ENCODE results near the gene MRGPRD.

Gene MRGPRD

GRCh38 chr11:69006816-69007215 lies 26.0 kb upstream of the MRGPRD start:
- Histone ChIP-seq H3K27ac (ENCODE audit: low read depth, low read length) (no peak overlapping the region), H3K27me3 (ENCODE audit: control insufficient read depth in 5 of 5, insufficient read depth in 4 of 5, low read length in 5 of 5) (peaks cover 0 to 21% (median 3%) of the 10 kb centered on the region in 5 donors), H3K4me1 (ENCODE audit: control insufficient read depth in 5 of 5, insufficient read depth in 5 of 5, low read length in 5 of 5) (peaks cover 6 to 53% (median 44%) of the 10 kb centered on the region in 5 donors), H3K36me3 (ENCODE audit: control insufficient read depth in 5 of 5, insufficient read depth in 5 of 5, low read length in 5 of 5) (peaks cover 0 to 34% (median 4%) of the 10 kb centered on the region in 5 donors), H3K4me3 (ENCODE audit: low read depth in 1 of 5, low read length in 5 of 5) (no peak overlapping the region), H3K9me3 (ENCODE audit: control insufficient read depth in 5 of 5, low read length in 5 of 5) (no peaks in the 10 kb centered on the region), H3K9ac (ENCODE audit: low read length in 5 of 5) (no peak overlapping the region)

GRCh38 chr11:69005631-69006368 lies 25.0 kb upstream of the MRGPRD start:
- H3K27ac ChIP-seq (ENCODE audit: low read depth, low read length) = no peak overlapping the region
- no peak overlapping the region for H3K9ac ChIP-seq (ENCODE audit: low read length in 5 of 5)
- H3K27me3 ChIP-seq (ENCODE audit: control insufficient read depth in 5 of 5, insufficient read depth in 4 of 5, low read length in 5 of 5) = peaks cover 0 to 12% (median 3%) of the 10 kb centered on the region in 5 donors
- H3K4me3 ChIP-seq (ENCODE audit: low read depth in 1 of 5, low read length in 5 of 5) = no peak overlapping the region
- H3K4me1 ChIP-seq (ENCODE audit: control insufficient read depth in 5 of 5, insufficient read depth in 5 of 5, low read length in 5 of 5) = peaks cover 6 to 51% (median 40%) of the 10 kb centered on the region in 5 donors
- peaks cover 0 to 34% (median 4%) of the 10 kb centered on the region in 5 donors for H3K36me3 ChIP-seq (ENCODE audit: control insufficient read depth in 5 of 5, insufficient read depth in 5 of 5, low read length in 5 of 5)
- no peaks in the 10 kb centered on the region for H3K9me3 ChIP-seq (ENCODE audit: control insufficient read depth in 5 of 5, low read length in 5 of 5)

- no peak overlapping the region for H3K9ac ChIP-seq (ENCODE audit: low read length in 5 of 5)
- H3K36me3 ChIP-seq (ENCODE audit: control insufficient read depth in 5 of 5, insufficient read depth in 5 of 5, low read length in 5 of 5) = peaks cover 0 to 34% (median 4%) of the 10 kb centered on the region in 5 donors
- peaks cover 5 to 51% (median 40%) of the 10 kb centered on the region in 5 donors for H3K4me1 ChIP-seq (ENCODE audit: control insufficient read depth in 5 of 5, insufficient read depth in 5 of 5, low read length in 5 of 5)
- no peak overlapping the region for H3K27ac ChIP-seq (ENCODE audit: low read depth, low read length)
- H3K4me3 ChIP-seq (ENCODE audit: low read depth in 1 of 5, low read length in 5 of 5) = no peak overlapping the region
- no peaks in the 10 kb centered on the region for H3K9me3 ChIP-seq (ENCODE audit: control insufficient read depth in 5 of 5, low read length in 5 of 5)
- peaks cover 0 to 7% (median 0%) of the 10 kb centered on the region in 5 donors for H3K27me3 ChIP-seq (ENCODE audit: control insufficient read depth in 5 of 5, insufficient read depth in 4 of 5, low read length in 5 of 5)
Observed at GRCh38 chr11:69005183-69005630, 24.4 kb upstream of the MRGPRD start.

GRCh38 chr11:69004411-69005182 lies 23.8 kb upstream of the MRGPRD start:
- H3K9me3 ChIP-seq (ENCODE audit: control insufficient read depth in 5 of 5, low read length in 5 of 5) = no peaks in the 10 kb centered on the region
- no peak overlapping the region for H3K4me3 ChIP-seq (ENCODE audit: low read depth in 1 of 5, low read length in 5 of 5)
- peaks cover 0 to 5% (median 0%) of the 10 kb centered on the region in 5 donors for H3K27me3 ChIP-seq (ENCODE audit: control insufficient read depth in 5 of 5, insufficient read depth in 4 of 5, low read length in 5 of 5)
- H3K9ac ChIP-seq (ENCODE audit: low read length in 5 of 5) = no peak overlapping the region
- no peak overlapping the region for H3K27ac ChIP-seq (ENCODE audit: low read depth, low read length)
- H3K4me1 ChIP-seq (ENCODE audit: control insufficient read depth in 5 of 5, insufficient read depth in 5 of 5, low read length in 5 of 5) = peaks cover 4 to 46% (median 35%) of the 10 kb centered on the region in 5 donors
- H3K36me3 ChIP-seq (ENCODE audit: control insufficient read depth in 5 of 5, insufficient read depth in 5 of 5, low read length in 5 of 5) = peaks cover 0 to 34% (median 4%) of the 10 kb centered on the region in 5 donors

- no peak overlapping the region for H3K27ac ChIP-seq (ENCODE audit: low read depth, low read length)
- peaks cover 0 to 5% (median 0%) of the 10 kb centered on the region in 5 donors for H3K27me3 ChIP-seq (ENCODE audit: control insufficient read depth in 5 of 5, insufficient read depth in 4 of 5, low read length in 5 of 5)
- H3K36me3 ChIP-seq (ENCODE audit: control insufficient read depth in 5 of 5, insufficient read depth in 5 of 5, low read length in 5 of 5) = peaks cover 0 to 34% (median 4%) of the 10 kb centered on the region in 5 donors
- no peak overlapping the region for H3K4me3 ChIP-seq (ENCODE audit: low read depth in 1 of 5, low read length in 5 of 5)
- H3K4me1 ChIP-seq (ENCODE audit: control insufficient read depth in 5 of 5, insufficient read depth in 5 of 5, low read length in 5 of 5) = peaks cover 2 to 45% (median 29%) of the 10 kb centered on the region in 5 donors
- H3K9me3 ChIP-seq (ENCODE audit: control insufficient read depth in 5 of 5, low read length in 5 of 5) = no peaks in the 10 kb centered on the region
- H3K9ac ChIP-seq (ENCODE audit: low read length in 5 of 5) = no peak overlapping the region
Observed at GRCh38 chr11:69003866-69004367, 23.1 kb upstream of the MRGPRD start.

GRCh38 chr11:69003301-69003865 lies 22.6 kb upstream of the MRGPRD start:
- peaks cover 0 to 34% (median 4%) of the 10 kb centered on the region in 5 donors for H3K36me3 ChIP-seq (ENCODE audit: control insufficient read depth in 5 of 5, insufficient read depth in 5 of 5, low read length in 5 of 5)
- no peak overlapping the region for H3K4me3 ChIP-seq (ENCODE audit: low read depth in 1 of 5, low read length in 5 of 5)
- H3K27ac ChIP-seq (ENCODE audit: low read depth, low read length) = no peak overlapping the region
- peaks cover 0 to 5% (median 0%) of the 10 kb centered on the region in 5 donors for H3K27me3 ChIP-seq (ENCODE audit: control insufficient read depth in 5 of 5, insufficient read depth in 4 of 5, low read length in 5 of 5)
- H3K9me3 ChIP-seq (ENCODE audit: control insufficient read depth in 5 of 5, low read length in 5 of 5) = no peaks in the 10 kb centered on the region
- H3K4me1 ChIP-seq (ENCODE audit: control insufficient read depth in 5 of 5, insufficient read depth in 5 of 5, low read length in 5 of 5) = peaks cover 2 to 45% (median 28%) of the 10 kb centered on the region in 5 donors
- no peak overlapping the region for H3K9ac ChIP-seq (ENCODE audit: low read length in 5 of 5)

- Histone ChIP-seq H3K4me3 (ENCODE audit: low read depth in 1 of 5, low read length in 5 of 5) (no peak overlapping the region), H3K27me3 (ENCODE audit: control insufficient read depth in 5 of 5, insufficient read depth in 4 of 5, low read length in 5 of 5) (peaks cover 0 to 5% (median 0%) of the 10 kb centered on the region in 5 donors), H3K27ac (ENCODE audit: low read depth, low read length) (no peak overlapping the region), H3K4me1 (ENCODE audit: control insufficient read depth in 5 of 5, insufficient read depth in 5 of 5, low read length in 5 of 5) (peaks cover 0 to 43% (median 28%) of the 10 kb centered on the region in 5 donors), H3K9me3 (ENCODE audit: control insufficient read depth in 5 of 5, low read length in 5 of 5) (no peaks in the 10 kb centered on the region), H3K9ac (ENCODE audit: low read length in 5 of 5) (no peak overlapping the region), H3K36me3 (ENCODE audit: control insufficient read depth in 5 of 5, insufficient read depth in 5 of 5, low read length in 5 of 5) (peaks cover 0 to 34% (median 4%) of the 10 kb centered on the region in 5 donors)
Observed at GRCh38 chr11:69002570-69003231, 21.9 kb upstream of the MRGPRD start.

- Histone ChIP-seq H3K27me3 (ENCODE audit: control insufficient read depth in 5 of 5, insufficient read depth in 4 of 5, low read length in 5 of 5) (peaks cover 0 to 5% (median 0%) of the 10 kb centered on the region in 5 donors), H3K9ac (ENCODE audit: low read length in 5 of 5) (no peak overlapping the region), H3K27ac (ENCODE audit: low read depth, low read length) (no peak overlapping the region), H3K4me1 (ENCODE audit: control insufficient read depth in 5 of 5, insufficient read depth in 5 of 5, low read length in 5 of 5) (peaks cover 0 to 39% (median 24%) of the 10 kb centered on the region in 5 donors), H3K36me3 (ENCODE audit: control insufficient read depth in 5 of 5, insufficient read depth in 5 of 5, low read length in 5 of 5) (peaks cover 0 to 34% (median 4%) of the 10 kb centered on the region in 5 donors), H3K4me3 (ENCODE audit: low read depth in 1 of 5, low read length in 5 of 5) (no peak overlapping the region), H3K9me3 (ENCODE audit: control insufficient read depth in 5 of 5, low read length in 5 of 5) (no peaks in the 10 kb centered on the region)
Observed at GRCh38 chr11:69002110-69002569, 21.4 kb upstream of the MRGPRD start.

All from subcutaneous abdominal adipose tissue (tissue), 5 donors.